Measurements from ENCODE around the gene LGALS9C.
"Not testable (repeated sequence)": the region's sequence is repeated elsewhere in the genome, so short reads cannot be mapped to it uniquely, and the experiment has no call there.

The LGALS9C gene

DNA sequence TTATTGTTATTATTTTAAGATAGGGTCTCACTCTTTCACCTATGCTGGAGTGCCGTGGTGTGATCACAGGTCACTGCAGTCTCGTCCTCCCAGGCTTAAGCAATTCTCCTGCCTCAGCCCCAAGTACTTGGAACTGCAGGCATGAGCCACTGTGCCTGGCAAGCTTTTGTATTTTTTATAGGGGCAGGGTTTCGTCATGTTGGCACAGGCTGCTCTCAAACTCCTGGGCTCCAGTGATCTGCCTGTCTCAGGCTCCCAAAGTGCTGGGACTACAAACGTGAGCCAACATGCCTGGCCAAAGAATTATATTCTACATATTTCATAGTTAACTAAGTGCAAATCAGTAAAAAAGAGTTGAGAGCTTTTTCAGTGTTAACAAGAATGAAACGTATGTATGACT is 65.6 kb downstream of the LGALS9C start:
- DNase-seq = not testable (repeated sequence)

DNA sequence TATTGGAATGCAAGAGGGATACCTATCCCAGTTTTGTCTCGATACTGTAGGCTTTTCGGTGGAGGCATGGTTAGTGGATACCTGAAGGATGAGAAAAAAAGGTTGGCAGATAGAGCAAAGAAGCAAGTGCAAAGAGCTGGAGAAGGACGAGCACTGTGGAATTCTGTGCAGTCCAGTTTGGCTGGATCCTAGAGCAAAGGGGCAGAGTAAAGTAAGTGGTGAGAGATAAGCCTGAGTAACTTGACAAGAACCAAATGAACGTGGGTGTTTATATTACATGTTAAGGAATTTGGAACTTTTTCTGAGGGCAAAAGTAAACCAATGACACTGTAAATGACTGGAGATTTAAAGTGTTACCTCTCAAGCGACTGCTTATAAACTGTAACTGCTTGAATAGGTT is 66.3 kb downstream of the LGALS9C start:
- not testable (repeated sequence) for DNase-seq

Measured in inflammatory macrophage (primary cell).